Tibial nerve (tissue), 4 donors: ENCODE results near the gene NDUFA11. TPM values are rescaled to one million over a fixed set of nuclear protein-coding genes. Genes with fewer than 3 reads are reported as not detected.

ENCODE experiments used
- DNase-seq, 2 donors: peaks; one replicate each; pipeline ENCODE4 v3.0.0-alpha.2; 2019; ENCODE audit warnings: low spot score in 2 of 2
- H3K27ac ChIP-seq, 4 donors: fragments of 200-600 bp; sonication (generic) in 3 of 4; one replicate each; pipeline ENCODE4 v1.5.1; 2017 to 2019; ENCODE audit warnings: mild to moderate bottlenecking in 1 of 4
- H3K27me3 ChIP-seq, 2 donors: fragments of 200-600 bp; sonication (generic) in 1 of 2; one replicate each; pipeline versions ENCODE4 v1.5.1 to v1.6.0; 2017 to 2019
- H3K36me3 ChIP-seq, 3 donors: fragments of 200-600 bp; sonication (generic); one replicate each; pipeline ENCODE4 v1.5.1; 2018 to 2019
- H3K4me1 ChIP-seq, 4 donors: fragments of 200-600 bp; sonication (generic) in 3 of 4; one replicate each; pipeline ENCODE4 v1.5.1; 2017 to 2019
- H3K4me3 ChIP-seq, 4 donors: fragments of 200-600 bp; sonication (generic) in 3 of 4; one replicate each; pipeline ENCODE4 v1.5.1; 2017 to 2019; ENCODE audit warnings: mild to moderate bottlenecking in 1 of 4, moderate library complexity in 1 of 4
- H3K9me3 ChIP-seq, 4 donors: fragments of 200-600 bp; sonication (generic) in 3 of 4; one replicate each; pipeline ENCODE4 v1.5.1; 2017 to 2019
- CTCF ChIP-seq, 5 experiments: fragments of 200-600 bp in 3 of 5; fragments of 450-650 bp in 2 of 5; sonication (generic) in 3 of 5; IDR thresholded peaks; one replicate each; pipeline ENCODE4 v1.5.1; 2016 to 2019; ENCODE audit warnings: antibody characterized with exemption in 5 of 5, mild to moderate bottlenecking in 3 of 5, moderate library complexity in 2 of 5
- EP300 ChIP-seq, 2 donors: sonication (generic); formaldehyde crosslinking; IDR thresholded peaks; one replicate each; pipeline ENCODE4 v1.6.1; 2017; ENCODE audit warnings: antibody characterized with exemption in 2 of 2, mild to moderate bottlenecking in 1 of 2
- POLR2A ChIP-seq, 2 donors: fragments of 450-650 bp; IDR thresholded peaks; one replicate each; pipeline ENCODE4 v1.6.1; 2017; ENCODE audit warnings: antibody characterized with exemption in 2 of 2, mild to moderate bottlenecking in 2 of 2, moderate library complexity in 2 of 2
- WGBS, 2 donors: methylation state at CpG; one replicate each; pipeline ENCODE4 v1.1.5; 2018; 5-methylcytosine and 5-hydroxymethylcytosine counted together
- total RNA-seq, 4 donors: library from RNA; depleted of rRNA; stranded (reverse); fragments of >200 nt; gene quantifications; one replicate each; pipeline ENCODE4 v1.1.0, GENCODE V29; 2016

The NDUFA11 gene
- total RNA-seq, 4 donors from 2014 or later: 184 to 350 (median 216) TPM

- Histone ChIP-seq H3K27ac (no peak overlapping the region), H3K36me3 (peaks cover 0 to 47% (median 2%) of the 10 kb centered on the region in 3 donors), H3K4me3 (no peak overlapping the region), H3K9me3 (no peaks in the 10 kb centered on the region), H3K4me1 (peaks cover 0 to 12% (median 2%) of the 10 kb centered on the region in 4 donors), H3K27me3 (peaks cover 0 to 26% of the 10 kb centered on the region in 2 donors)
- 79 to 86% methylated on average over 18 to 21 of the region's 28 CpGs for WGBS, 2 donors
- no peak for TF ChIP-seq POLR2A (IDR thresholded peaks at IDR 0.05)
- DNase-seq: no peak
These were observed 8.8 kb downstream of the NDUFA11 start for GRCh38 chr19:5894704-5895349.

GRCh38 chr19:5893907-5894703 lies 9.5 kb downstream of the NDUFA11 start:
- Histone ChIP-seq H3K4me1 (peaks cover 0 to 12% (median 2%) of the 10 kb centered on the region in 4 donors), H3K9me3 (no peaks in the 10 kb centered on the region), H3K27me3 (peaks cover 0 to 33% of the 10 kb centered on the region in 2 donors), H3K36me3 (peaks cover 0 to 43% (median 2%) of the 10 kb centered on the region in 3 donors), H3K27ac (no peak overlapping the region), H3K4me3 (no peak overlapping the region)
- TF ChIP-seq EP300 (IDR thresholded peaks at IDR 0.05): no peak
- TF ChIP-seq CTCF (IDR thresholded peaks at IDR 0.05): no peak
- TF ChIP-seq POLR2A (IDR thresholded peaks at IDR 0.05): no peak
- WGBS, 2 donors: 74 to 77% methylated on average over 24 to 26 of the region's 28 CpGs
- no peak for DNase-seq

GRCh38 chr19:5893296-5893903 lies 10.2 kb downstream of the NDUFA11 start:
- H3K9me3 ChIP-seq: no peaks in the 10 kb centered on the region
- H3K4me1 ChIP-seq: peaks cover 0 to 12% (median 2%) of the 10 kb centered on the region in 4 donors
- DNase-seq: no peak
- WGBS, 2 donors: 65 to 80% methylated on average over 13 of the region's 13 CpGs
- no peak overlapping the region for H3K4me3 ChIP-seq
- H3K27ac ChIP-seq: no peak overlapping the region
- peaks cover 0 to 34% of the 10 kb centered on the region in 2 donors for H3K27me3 ChIP-seq
- H3K36me3 ChIP-seq: peaks cover 0 to 43% (median 2%) of the 10 kb centered on the region in 3 donors
- no peak for TF ChIP-seq POLR2A (IDR thresholded peaks at IDR 0.05)
- no peak for TF ChIP-seq CTCF (IDR thresholded peaks at IDR 0.05)

GRCh38 chr19:5892772-5893275 lies 10.8 kb downstream of the NDUFA11 start:
- no peak for DNase-seq
- H3K27ac ChIP-seq: no peak overlapping the region
- peaks cover 0 to 34% of the 10 kb centered on the region in 2 donors for H3K27me3 ChIP-seq
- H3K4me3 ChIP-seq: no peak overlapping the region
- peaks cover 0 to 42% (median 2%) of the 10 kb centered on the region in 3 donors for H3K36me3 ChIP-seq
- 61 to 65% methylated on average over 12 to 15 of the region's 15 CpGs for WGBS, 2 donors
- H3K4me1 ChIP-seq: peaks cover 0 to 12% (median 2%) of the 10 kb centered on the region in 4 donors
- H3K9me3 ChIP-seq: no peaks in the 10 kb centered on the region
- TF ChIP-seq POLR2A (IDR thresholded peaks at IDR 0.05) (no peak), EP300 (IDR thresholded peaks at IDR 0.05) (no peak), CTCF (IDR thresholded peaks at IDR 0.05) (peak in 2 of 5 experiments; percentile 0 to 4)

GRCh38 chr19:5891938-5892771 lies 11.4 kb downstream of the NDUFA11 start:
- Histone ChIP-seq H3K4me1 (peaks cover 0 to 12% (median 2%) of the 10 kb centered on the region in 4 donors), H3K4me3 (no peak overlapping the region), H3K9me3 (no peaks in the 10 kb centered on the region), H3K27ac (no peak overlapping the region), H3K27me3 (peaks cover 0 to 39% of the 10 kb centered on the region in 2 donors), H3K36me3 (peaks cover 0 to 36% (median 2%) of the 10 kb centered on the region in 3 donors)
- TF ChIP-seq CTCF (IDR thresholded peaks at IDR 0.05) (peak; percentile 15 to 50 (median 45)), POLR2A (IDR thresholded peaks at IDR 0.05) (no peak), EP300 (IDR thresholded peaks at IDR 0.05) (no peak)
- no peak for DNase-seq
- 10 to 11% methylated on average over 30 to 44 of the region's 48 CpGs for WGBS, 2 donors
